Inferior parietal cortex (tissue), 1 donor: ENCODE results near the gene TPCN2.

Experiments
- DNase-seq: peaks from one replicate; pipeline ENCODE4 v3.0.0-alpha.2; 2016; ENCODE audit errors: extremely low spot score

Gene TPCN2

DNA sequence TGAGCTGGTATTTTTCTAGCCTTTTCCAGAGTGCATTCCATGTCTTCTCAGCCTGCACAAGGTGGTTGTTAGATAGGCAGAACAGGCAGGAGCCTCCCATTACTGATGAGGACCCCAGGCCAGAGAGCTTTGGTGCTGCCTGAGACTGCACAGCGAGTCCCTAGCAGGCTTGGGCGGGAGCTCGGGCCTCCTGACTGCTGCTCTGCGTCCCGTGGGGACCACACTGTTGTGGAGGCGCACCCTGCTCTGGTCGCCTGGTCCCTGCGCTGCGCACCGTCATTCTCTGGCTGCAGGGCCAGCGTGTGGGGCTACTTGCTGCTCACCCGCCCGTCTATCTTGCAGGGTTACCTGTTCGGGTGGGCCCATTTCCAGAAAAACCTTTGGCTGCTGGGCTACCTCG is 8.5 kb downstream of the TPCN2 start:
- no peak for DNase-seq

DNA sequence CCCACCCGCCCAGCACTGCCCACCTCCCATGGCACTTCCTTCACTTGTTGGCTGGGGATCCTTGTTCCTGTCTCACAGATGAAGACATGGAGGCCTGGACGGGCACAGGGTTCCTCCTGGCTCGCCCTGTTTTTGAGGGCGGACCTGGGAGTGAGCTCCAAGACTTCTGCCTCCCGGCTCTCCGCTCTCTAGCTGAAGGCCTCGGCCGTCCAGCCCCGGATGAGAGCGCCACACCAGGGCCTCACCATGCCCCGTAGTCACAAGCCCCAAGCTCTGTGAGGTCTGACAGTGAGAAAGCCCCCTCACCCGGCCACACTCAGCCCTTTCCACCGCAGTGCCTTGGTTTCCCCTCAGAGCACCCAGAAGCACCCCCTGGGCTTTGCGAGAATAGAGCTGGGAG is 9.1 kb downstream of the TPCN2 start:
- DNase-seq, result no peak

DNA sequence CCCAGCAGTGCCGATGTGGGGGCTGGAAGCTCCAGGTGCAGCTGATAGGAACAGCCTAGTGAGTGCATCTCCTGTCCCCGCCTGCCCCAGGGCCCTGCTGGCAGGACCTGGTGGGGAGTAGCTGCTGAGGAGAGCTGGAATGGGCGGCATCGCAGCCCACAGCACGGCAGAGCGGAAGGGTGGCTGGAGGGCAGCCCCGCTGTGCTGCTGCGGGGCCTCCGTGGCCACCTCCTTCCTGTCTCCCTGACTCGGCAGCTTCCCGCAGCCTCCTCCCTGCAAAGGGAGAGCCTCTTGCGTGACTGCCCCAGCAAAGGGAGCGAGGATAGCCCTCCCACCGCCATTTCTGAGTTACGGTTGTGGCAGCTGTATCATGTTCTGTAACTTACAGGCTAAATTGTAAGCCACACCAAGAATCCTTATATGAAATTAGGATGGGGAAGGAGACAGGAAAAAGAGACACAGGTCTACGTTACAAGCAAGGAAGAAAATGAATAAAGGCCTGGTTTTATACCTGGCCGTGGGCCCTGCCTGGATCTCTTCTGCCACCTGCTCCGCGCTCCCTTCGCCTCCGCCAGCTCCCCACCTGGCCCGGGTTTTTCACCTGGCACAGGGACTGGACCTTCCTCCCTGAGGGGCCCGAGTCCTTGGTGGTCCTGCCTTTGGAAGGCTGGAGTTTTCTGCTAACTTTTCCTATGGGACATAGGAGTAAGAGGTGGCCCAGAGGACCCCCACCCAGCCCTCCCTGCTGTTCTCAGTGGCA is 10.0 kb downstream of the TPCN2 start:
- no peak for DNase-seq

DNA sequence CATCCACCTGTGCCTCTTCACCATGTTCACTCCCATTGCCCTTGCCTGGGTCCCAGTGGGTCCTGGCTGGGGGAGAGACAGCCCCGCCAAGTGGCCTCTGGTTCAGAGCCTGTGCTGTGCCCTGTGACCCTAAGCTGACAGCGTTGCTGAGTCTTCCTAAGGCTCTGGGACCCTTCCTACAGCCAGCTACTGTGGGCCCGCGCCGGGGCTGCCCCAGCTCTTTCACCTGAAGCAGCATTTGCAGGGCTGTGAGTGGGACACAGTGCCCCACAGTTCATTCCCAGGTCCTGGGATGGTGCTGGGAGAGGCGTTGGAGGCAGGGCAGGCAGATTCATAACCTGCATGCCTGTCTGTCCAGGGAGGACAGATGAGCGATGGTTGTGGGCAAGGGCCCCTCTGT is 10.7 kb downstream of the TPCN2 start:
- no peak for DNase-seq

DNA sequence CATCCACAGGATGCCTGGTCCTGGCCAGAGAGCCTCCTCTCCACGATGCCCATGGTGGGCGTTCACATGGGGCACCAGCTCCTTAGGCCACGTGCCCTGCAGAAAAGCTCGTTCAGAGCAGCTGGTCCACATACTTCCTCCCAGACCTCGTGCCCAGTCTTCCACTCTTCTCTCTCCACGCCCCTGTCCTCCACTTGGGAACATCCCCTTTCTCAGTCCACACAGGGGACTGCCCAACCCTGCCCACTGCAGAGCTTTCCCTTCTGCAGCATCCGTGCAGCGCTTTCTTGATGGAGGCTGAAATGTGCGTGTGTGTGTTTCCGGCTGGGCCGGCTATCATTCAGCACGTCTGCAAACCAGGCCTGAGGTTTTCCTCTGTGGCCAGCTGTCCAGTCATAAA is 11.3 kb downstream of the TPCN2 start:
- no peak for DNase-seq

DNA sequence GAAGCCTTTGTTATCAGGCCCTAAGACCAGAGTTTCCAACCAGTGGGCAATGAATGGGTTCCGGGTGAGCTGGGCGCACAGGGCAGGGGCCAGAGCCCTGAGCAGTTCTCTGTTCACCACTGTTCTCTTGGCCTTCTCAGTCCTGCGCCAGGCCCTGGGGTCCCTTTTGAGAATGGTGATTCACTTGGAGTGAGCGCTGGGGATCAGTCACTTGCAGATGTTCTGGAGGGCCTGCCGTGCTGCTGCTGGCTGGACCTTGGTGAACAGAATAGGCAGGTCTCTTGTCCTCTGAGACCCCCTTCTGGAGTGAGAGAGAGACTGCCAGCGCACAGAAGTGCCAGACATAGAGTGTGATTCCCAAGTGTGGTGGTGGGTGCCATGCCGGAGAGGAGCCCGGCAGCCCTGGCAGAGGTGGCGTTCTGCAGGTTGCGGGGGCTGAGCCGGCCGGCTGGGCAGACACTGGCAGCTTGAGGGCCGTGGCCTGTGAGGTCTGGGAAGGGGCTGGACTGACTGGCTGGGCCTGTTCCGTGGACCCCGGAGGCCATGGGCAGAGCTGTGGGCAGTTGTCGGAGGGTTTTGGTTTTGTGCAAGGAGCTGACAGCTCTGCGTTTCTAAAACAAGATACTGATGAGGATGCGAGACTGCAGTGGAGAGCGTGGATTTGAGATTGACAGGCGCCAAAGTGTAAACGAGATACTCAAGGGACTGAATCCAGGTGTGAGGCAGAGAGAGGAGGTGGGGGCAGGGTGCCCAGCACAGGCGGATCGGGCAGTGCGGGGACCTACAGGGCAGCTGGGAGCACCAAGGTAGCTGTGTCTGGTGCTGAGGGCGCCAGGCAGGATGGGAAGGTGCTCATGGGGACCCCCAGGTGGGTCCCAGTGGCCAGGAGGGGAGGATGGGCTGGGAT is 12.3 kb downstream of the TPCN2 start:
- DNase-seq, result no peak

DNA sequence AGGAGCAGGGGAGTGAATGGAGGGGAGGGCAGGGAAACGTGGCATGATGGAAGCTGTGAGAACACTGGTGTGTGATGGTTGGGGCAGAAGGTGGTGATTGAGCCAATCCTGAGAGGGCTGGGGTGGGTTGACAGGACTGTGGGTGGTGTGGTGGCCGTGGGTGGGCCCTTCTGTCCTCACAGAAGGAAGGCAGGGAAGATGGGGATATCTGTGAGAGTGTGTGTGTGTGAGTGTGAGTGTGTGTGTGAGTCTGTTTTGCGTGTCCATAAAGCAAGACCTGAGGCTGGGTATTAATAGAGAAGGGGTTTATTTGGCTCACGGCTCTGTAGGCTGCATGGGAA is 13.0 kb downstream of the TPCN2 start:
- no peak for DNase-seq

DNA sequence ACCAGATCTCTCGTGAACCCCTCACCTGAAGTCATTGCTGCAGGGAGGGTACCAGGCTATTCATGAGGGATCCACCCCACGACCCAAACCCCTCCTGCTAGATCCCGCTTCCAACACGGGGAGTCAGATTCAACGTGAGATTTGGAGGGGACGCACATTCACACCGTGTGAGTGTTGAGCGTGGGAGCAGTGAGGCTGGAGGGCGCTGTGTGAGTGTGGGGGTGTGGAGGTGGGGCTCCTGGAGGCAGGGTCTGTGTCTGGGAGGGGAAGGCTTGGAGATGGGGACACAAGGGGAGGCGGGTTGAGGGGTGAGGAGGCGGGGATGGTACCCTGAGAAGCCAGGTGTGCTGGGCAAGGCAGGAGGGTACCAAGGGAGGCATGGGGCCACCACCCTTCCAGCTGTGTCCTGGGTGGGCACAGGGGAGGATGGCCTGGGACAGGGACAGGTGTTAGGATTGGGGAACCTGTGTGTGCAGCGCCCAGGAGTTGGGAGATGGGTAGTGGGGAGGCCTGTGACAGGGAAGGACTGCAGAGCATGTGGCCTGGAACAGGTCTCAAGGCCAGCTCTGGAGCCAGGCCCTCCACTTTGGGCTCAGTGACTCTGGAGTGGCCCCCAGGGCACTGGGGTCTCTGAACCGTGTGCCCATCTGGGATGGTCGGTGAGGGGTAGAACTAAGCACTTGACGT is 13.6 kb downstream of the TPCN2 start:
- DNase-seq, result no peak

DNA sequence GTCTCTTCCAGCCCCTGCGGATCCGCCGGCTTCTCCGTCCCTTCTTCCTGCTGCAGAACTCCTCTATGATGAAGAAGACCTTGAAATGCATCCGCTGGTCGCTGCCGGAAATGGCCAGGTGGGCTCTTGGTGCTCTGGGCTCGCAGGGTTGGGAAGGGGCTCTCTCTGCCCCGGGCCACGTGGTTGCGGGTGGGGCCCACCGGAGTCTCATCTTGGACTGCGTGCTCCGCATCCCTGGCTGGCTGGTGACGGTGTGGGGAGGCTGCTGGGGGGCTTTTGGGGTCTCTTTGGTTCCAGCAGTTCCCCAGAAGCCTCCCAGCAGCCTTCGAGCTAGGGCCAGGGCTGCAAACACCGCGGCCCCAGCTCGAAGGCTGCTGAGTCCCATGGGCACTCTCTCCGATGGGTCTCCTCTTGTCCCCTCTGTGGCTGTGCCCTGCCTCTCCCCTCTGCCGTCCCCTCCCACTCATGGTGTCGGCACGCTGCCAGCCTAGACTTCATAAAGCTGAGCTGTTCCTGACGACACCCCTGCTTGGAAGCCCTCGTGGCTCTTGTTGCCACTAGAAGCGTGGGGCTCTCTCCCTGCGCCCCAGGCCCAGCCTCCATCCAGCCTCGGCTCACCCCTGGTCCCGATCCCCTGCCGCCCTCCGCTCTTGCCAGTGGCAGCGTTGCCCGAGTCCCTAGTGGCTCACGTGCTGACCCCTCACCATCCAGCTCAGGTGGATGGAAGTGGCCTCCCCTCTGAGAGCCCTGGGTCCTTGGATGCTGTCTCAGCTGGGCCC is 14.3 kb downstream of the TPCN2 start:
- DNase-seq, result no peak

DNA sequence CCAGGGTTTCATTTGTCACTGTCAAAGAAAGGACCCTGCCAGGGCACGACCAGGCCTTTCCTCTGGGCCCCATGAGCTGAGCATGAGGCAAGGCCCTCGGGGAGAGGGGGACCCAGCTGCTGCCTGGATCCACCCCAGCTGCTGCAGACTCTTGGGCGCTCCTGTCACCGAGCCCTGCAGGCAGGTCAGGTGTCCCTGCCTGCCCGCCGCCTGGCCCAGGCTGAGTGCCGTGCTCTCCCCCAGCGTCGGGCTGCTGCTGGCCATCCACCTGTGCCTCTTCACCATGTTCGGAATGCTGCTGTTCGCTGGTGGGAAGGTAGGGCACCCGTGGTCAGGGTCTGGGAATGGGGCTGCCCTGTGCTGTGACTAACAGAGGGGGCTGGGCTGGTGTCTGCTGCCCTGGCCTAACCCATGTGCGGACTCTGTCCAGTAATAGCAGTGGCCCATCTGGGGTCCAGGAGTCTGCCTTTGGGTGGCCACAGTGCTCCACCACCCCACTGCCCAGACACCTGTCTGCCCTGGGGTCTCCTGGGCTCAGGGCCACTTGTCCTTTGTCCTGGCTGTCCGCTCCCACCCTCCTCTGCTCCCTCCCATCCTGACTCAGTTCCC is 15.0 kb downstream of the TPCN2 start:
- no peak for DNase-seq

DNA sequence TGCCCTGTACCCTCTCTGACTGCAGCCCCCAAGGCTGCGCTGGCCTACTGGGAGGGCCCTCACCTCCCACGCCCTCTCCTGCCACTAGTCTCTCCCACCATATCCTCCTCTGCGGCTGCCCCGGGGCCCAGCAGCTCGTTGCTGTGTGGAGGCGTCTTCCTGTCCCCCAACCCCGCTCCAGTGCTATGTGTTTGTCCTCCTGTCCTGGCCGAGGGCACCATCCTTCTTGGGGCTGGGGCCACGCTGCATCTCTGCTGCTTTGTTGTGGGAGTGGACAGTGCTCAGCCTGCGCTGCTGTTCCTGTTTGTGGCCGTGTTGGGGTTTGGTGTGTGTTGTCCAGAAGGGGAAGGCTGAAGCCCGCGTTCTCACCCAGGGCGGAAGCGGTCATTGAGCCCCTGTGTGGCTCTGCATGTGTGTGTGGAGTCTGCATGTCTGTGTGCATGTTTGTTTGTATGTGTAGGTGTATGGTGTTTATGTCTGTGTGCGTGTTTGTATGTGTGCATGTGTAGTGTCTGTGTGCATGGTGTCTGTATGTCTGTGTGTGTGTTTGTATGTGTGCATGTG is 15.7 kb downstream of the TPCN2 start:
- no peak for DNase-seq

DNA sequence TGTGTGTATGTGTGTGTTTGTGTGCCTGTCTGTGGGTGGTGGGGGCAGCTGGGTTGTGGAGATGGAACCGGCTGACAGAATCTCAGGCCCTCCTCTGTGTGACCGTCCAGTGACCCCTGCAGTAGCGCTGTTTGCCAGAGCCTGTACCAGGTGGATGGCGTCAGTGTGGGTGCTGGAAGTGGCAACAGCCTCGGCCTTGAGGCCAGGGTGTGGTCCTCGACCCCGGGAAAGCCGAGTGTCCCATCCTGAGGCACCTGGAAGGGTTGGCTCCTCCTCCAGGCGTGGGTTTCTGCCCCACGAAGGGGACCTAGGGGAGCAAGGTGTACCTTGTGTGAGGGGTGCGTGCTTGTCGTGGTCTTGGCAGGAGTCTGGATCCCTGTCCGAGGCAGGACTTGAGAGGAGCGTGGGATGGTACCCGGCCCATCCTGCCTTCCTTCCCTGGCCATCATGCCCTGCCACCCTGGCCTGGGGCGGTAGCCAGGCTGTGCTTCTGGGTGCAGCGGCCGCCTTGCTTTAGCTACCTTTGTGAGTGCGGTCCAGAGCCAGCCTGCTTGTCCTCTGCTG is 16.5 kb downstream of the TPCN2 start:
- no peak for DNase-seq

DNA sequence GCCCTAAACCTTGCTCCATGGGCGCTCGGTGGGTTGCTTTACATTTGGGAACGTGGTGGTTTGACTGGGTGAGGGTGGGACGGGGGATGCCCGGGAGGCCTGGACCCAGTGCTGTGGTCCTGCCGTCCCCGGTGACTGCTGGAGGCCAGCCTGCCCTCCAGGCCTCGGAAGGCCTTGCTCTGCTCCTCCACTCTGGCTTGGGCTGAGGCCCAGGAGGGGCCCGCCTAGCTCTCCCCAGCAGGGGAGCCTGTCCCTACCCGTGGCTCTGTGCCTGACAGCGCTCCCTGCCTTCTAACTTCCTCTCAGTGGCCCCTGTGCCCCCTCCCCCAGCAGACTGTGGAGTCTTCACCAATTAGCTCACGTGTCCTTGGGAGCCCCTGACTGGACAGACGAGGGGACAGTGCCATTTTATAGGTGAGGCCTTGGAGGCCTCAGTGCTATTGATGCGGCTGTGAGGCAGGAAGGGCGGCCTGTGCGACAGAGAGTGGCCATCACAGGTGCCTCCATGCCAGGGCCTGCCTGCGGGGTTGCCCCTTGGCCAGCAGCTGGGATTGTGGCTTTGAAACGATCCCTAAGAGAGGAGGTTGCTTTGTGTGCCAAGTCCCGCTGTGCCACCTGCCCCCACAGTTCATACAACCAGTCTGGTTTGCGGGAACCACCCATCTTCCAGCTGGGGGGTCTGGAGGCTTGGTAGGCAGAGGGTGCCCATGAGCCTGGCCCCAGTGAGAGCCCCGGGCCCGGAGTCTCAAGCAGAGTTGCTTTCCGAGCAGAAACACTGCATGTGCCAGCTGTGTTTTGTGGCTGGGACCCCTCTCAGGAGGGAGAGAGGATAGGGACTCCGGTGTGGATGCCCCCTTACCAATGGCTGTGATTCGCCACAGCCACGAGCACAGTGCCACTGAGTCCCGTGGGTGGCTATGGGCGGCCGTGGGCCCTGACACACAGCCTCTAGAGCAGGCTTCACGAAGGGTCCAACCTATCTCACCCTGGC is 17.7 kb downstream of the TPCN2 start:
- no peak for DNase-seq

DNA sequence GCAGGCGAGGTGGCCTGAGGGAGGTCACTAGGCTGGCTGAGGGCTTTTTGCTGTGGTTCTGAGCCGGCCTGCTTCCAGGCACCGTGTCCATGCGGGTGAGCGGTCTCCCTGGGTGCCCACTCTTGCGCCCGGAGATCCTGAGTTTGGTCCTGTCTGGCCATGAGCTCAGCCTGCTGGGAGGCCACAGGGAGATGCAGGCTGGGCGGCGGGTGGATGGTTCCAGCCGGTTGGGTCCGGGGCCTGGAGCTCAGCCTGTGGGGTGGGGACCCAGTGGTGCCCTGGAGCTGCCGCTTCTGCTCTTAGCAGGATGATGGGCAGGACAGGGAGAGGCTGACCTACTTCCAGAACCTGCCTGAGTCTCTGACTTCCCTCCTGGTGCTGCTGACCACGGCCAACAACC is 18.5 kb downstream of the TPCN2 start:
- DNase-seq, result no peak

DNA sequence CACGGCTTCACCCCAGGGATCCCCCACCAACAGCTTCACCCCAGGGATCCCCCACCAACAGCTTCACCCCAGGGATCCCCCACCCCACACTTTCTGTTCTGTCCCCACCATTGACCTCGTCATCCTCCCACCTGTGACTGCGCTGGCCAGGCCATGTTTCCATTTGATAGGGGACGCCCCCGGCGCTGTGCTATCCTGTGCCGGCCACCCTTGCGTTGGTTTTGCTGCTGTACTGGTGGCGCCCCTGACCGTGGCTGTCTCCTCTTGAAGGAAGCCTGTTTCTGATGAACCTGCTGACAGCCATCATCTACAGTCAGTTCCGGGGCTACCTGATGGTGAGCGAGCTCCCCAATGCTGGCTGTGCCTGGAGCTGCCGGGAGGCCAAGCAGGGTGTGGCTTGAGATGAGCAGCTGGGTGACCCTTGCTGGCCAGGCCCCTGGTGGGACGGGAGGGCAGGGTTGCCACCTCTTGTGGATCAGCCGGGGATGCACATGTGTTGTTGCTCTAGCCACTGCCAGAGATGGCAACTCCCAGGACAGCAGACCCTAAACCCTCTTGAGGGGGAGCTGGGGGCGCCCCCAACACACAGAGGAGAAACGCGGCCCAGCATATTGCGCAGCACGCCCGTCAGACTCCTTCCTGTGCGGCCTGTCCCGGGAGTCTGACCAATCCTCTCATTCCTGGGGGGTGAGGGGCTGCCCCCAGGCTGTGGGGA is 22.5 kb downstream of the TPCN2 start:
- DNase-seq, result no peak

DNA sequence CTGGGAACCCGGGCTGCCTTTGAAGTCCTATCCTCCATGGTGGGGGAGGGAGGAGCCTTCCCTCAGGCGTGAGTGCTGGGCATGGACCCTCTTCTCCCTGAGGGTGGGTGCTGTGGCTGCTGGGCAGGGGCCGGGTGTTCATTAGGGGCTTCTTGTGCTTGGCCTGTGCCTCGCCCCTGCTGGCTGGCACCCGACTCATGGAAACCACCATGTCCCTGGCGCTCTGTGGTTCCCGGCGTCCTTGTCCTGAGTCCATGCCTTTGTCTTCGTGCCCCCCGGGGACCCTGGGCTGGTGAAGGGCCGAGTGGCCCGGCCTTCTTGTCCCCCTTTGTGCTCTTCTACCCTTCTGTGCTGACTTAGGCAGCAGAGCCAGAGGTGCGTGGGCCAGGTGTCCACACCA is 23.2 kb downstream of the TPCN2 start:
- DNase-seq, result no peak

DNA sequence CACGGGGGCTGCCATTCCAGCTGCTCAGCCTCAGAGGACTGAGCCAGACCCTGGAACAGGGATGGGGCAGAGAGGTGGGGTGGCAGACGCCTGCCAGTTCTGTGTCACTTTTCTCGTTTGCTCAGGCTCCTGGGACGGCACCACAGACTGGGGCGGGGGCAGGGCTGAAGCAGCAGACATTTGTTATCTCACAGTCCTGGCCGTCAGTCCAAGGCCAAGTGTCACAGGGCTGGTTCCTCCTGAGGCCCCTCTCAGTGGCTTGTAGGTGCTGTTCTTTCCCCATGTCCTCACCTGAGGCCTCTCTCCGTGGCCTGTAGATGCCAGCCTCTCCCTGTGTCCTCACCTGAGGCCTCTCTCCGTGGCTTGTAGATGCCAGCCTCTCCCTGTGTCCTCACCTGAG is 24.7 kb downstream of the TPCN2 start:
- no peak for DNase-seq

DNA sequence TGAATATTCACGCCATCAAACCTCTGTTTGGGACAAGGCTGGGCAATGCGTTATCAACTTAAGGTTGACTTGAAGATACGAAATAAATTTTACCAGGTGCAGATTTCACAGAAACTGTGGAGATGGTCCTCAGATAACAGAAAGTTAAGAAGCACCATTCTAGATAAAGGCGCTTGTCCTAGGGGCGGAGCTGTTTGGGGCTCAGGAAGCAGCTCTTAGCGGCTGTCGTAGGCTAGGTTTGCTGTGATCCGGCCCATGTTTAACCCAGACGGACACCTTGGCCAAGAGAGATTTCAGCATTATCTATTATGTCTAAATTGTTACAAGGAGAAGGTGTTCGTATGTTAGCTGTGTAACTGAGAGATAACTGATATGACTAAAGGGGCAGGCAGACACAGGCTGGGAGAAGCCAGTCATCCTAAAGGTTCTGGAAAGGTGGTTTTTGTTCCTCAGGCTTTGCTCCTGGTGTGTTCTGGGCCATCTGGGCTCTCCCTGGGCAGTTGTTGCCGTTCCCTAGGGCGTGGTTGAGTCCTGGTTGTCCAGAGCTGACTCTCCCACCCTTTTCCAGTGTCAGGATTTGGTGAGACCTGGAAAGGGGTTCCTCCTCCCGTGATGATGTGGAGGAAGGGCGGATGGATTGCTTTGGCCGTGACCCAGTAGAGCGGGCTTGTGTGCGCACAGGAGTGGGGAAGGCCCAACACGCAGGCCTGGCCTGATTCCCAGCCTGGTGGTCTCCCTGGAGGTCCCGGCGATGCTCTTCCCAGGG is 25.8 kb downstream of the TPCN2 start:
- no peak for DNase-seq
